ENCODE data around the gene IWS1.

Gene IWS1

DNA sequence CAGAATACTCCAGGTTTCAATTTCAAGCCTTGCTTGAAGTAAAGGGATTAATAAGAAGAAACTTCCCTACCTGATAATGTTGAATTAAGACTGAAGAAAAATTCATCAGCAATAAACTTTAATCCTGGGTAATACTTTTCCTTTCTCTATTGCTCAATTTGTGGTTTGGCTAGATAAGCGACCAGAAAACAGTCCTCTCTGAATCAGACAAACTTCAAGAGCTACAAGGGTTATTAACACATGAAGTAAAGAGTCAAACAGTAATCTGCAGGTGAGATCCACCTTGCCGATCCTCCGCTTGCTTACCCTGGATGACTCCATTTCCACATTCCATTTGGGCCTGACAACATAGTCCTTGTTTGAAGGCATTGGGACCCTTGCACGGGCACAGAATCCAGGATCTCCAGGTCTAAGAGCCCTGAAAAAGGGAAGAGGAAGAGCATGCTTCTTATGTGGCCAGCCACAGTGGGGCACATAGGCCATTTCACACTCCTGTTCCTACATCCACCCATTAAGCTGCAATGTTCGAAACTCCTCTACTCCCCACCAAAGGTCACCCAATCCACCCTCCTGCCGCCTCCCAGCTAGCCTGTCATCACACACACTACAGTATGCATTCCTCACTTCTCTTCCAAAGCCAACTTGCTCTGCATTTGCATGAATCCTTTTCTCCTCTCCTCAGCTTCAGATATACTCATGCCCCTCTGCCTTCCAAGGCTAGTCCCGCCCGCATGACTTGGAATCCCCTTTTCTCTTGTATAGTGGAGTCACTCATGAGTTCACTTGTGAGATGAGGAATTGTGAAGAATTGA, 39.8 kb downstream of the IWS1 start:
- Histone ChIP-seq H3K9me3 (ENCODE audit: severe bottlenecking) (no peaks in the 10 kb centered on the region), H3K27me3 (ENCODE audit: insufficient read depth, poor library complexity, severe bottlenecking) (no peaks in the 10 kb centered on the region), H3K36me3 (ENCODE audit: low read depth) (peaks cover 93% of the 10 kb centered on the region), H3K27ac (ENCODE audit: poor library complexity, severe bottlenecking) (no peak overlapping the region), H3K4me3 (ENCODE audit: severe bottlenecking) (no peak overlapping the region), H3K4me1 (ENCODE audit: insufficient read depth, poor library complexity, severe bottlenecking) (no peaks in the 10 kb centered on the region)
- TF ChIP-seq, protein P1, sequence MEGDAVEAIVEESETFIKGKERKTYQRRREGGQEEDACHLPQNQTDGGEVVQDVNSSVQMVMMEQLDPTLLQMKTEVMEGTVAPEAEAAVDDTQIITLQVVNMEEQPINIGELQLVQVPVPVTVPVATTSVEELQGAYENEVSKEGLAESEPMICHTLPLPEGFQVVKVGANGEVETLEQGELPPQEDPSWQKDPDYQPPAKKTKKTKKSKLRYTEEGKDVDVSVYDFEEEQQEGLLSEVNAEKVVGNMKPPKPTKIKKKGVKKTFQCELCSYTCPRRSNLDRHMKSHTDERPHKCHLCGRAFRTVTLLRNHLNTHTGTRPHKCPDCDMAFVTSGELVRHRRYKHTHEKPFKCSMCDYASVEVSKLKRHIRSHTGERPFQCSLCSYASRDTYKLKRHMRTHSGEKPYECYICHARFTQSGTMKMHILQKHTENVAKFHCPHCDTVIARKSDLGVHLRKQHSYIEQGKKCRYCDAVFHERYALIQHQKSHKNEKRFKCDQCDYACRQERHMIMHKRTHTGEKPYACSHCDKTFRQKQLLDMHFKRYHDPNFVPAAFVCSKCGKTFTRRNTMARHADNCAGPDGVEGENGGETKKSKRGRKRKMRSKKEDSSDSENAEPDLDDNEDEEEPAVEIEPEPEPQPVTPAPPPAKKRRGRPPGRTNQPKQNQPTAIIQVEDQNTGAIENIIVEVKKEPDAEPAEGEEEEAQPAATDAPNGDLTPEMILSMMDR (IDR thresholded peaks at IDR 0.05; ENCODE audit: poor library complexity, severe bottlenecking): no peak
- DNase-seq (ENCODE audit: low spot score) (no peak), ATAC-seq (ENCODE audit: low read depth) (no peak)

DNA sequence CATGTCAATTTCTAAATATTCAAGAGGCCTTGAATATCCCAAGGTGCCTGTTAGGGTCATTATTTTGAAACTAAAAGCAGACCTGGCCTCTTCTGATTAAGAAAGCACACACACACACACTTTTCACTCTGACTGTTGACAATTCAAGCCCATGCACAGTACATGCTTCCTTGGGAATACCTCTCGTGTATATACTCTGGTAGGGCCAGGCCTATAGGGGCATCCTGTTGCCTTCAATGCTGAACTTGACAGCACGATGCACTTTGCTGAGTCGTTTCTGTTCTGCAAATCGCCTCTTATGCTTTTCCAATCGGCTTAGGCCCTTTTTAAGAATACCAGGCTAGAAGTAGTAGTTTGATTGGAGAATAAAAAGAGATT, 40.6 kb downstream of the IWS1 start:
- ATAC-seq (ENCODE audit: low read depth) (no peak), DNase-seq (ENCODE audit: low spot score) (no peak)
- no peaks in the 10 kb centered on the region for H3K9me3 ChIP-seq (ENCODE audit: severe bottlenecking)
- TF ChIP-seq, protein P1 (IDR thresholded peaks at IDR 0.05; ENCODE audit: poor library complexity, severe bottlenecking): no peak
- no peaks in the 10 kb centered on the region for H3K27me3 ChIP-seq (ENCODE audit: insufficient read depth, poor library complexity, severe bottlenecking)
- H3K27ac ChIP-seq (ENCODE audit: poor library complexity, severe bottlenecking): no peak overlapping the region
- peaks cover 93% of the 10 kb centered on the region for H3K36me3 ChIP-seq (ENCODE audit: low read depth)
- no peaks in the 10 kb centered on the region for H3K4me1 ChIP-seq (ENCODE audit: insufficient read depth, poor library complexity, severe bottlenecking)
- H3K4me3 ChIP-seq (ENCODE audit: severe bottlenecking): no peak overlapping the region

DNA sequence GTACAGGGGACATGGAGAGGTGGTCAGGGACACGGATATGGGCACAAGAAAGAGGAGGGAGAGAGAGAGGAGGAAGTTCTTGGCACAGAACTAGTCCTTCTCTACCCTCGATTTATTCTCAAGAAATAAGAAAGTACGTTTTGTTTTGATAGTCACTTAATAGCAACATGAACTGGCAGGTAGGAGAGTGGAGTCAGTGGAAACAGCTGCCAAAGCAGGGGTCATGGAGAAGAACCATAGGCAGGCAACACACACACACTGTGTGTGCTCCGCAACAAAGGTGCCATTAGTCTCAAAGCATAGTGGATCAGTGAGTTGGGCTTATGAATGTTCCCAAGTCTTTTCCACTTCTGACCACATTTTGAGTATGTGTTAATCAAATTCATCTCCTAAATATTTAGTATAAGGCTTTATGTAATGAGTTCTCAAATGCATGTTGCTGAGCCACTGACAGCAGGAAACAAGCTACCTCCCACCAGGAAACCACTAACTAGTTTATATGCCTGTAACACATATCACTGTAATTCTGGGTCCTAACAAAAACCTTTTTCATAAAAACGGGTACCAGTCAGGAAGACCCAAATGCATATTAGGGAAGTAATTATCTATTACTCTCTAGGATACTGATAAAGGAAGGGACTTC, 41.1 kb downstream of the IWS1 start:
- Histone ChIP-seq H3K27ac (ENCODE audit: poor library complexity, severe bottlenecking) (no peak overlapping the region), H3K27me3 (ENCODE audit: insufficient read depth, poor library complexity, severe bottlenecking) (no peaks in the 10 kb centered on the region), H3K9me3 (ENCODE audit: severe bottlenecking) (no peaks in the 10 kb centered on the region), H3K36me3 (ENCODE audit: low read depth) (peaks cover 89% of the 10 kb centered on the region), H3K4me1 (ENCODE audit: insufficient read depth, poor library complexity, severe bottlenecking) (no peaks in the 10 kb centered on the region), H3K4me3 (ENCODE audit: severe bottlenecking) (no peak overlapping the region)
- ATAC-seq (ENCODE audit: low read depth) (no peak), DNase-seq (ENCODE audit: low spot score) (no peak)
- TF ChIP-seq, protein P1 (IDR thresholded peaks at IDR 0.05; ENCODE audit: poor library complexity, severe bottlenecking): no peak

DNA sequence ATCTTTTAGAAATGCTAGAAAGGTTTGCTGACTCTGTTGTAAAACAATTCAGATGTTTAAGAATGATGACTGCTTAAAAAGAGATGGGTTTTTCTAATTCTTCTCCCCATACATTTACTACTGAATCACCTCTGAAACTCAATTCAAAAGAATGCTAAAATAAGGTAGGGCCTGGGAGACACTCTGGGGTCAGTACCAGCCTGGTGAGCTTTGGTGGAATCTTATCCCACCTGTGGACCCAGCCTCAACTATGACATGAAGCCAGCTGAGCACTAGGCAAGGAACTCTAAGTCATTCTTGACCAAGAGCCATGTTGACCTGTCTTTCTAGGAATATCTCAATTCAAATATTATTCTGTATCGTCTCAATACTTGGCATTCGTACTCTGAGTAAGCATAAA, 44.3 kb downstream of the IWS1 start:
- Histone ChIP-seq H3K27ac (ENCODE audit: poor library complexity, severe bottlenecking) (no peak overlapping the region), H3K4me1 (ENCODE audit: insufficient read depth, poor library complexity, severe bottlenecking) (no peaks in the 10 kb centered on the region), H3K4me3 (ENCODE audit: severe bottlenecking) (no peak overlapping the region), H3K27me3 (ENCODE audit: insufficient read depth, poor library complexity, severe bottlenecking) (no peaks in the 10 kb centered on the region), H3K36me3 (ENCODE audit: low read depth) (peaks cover 59% of the 10 kb centered on the region), H3K9me3 (ENCODE audit: severe bottlenecking) (no peaks in the 10 kb centered on the region)
- ATAC-seq (ENCODE audit: low read depth) (no peak), DNase-seq (ENCODE audit: low spot score) (no peak)
- TF ChIP-seq, protein P1 (IDR thresholded peaks at IDR 0.05; ENCODE audit: poor library complexity, severe bottlenecking): no peak

Measured in RWPE2 (cell line).